ENCODE results near the gene PLEKHJ1.

DNA sequence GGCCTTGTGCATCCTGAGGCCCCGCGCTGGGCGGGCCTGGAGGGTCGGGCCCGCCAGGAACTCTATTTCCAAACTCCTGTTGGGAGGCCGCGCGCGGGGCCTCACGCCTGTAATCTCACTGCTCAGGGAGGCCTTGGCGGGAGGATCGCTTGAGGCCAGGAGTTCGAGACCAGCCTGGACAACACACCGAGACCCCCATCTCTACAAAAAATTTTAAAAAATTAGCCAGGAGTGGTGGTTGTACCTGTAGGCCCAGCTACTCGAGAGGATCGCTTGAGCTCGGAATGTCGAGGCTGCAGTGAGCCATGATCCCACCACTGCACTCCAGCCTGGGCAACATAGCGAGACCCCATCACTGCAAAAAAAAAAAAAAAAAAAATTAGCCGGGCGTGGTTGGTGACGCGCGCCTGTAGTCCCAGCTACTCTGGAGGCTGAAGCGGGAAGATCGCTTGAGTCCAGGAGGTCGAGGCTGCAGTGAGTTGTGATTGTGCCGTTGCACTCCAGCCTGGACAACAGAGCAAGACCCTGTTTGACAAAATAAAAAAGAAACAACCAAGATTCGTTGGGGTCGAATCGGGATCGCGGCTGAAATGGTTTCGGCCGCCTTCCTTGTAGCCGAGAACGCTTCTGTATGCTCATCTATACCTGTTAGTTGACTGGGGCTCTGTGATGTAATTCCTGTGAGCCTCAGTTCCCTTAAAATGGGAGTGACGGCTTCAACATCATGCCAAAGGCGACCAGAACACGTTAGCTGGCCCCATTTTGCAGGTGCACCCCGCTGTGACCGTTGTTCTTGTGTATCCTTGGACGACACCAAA is 1.1 kb upstream of the PLEKHJ1 start:
- TF ChIP-seq, protein P1, sequence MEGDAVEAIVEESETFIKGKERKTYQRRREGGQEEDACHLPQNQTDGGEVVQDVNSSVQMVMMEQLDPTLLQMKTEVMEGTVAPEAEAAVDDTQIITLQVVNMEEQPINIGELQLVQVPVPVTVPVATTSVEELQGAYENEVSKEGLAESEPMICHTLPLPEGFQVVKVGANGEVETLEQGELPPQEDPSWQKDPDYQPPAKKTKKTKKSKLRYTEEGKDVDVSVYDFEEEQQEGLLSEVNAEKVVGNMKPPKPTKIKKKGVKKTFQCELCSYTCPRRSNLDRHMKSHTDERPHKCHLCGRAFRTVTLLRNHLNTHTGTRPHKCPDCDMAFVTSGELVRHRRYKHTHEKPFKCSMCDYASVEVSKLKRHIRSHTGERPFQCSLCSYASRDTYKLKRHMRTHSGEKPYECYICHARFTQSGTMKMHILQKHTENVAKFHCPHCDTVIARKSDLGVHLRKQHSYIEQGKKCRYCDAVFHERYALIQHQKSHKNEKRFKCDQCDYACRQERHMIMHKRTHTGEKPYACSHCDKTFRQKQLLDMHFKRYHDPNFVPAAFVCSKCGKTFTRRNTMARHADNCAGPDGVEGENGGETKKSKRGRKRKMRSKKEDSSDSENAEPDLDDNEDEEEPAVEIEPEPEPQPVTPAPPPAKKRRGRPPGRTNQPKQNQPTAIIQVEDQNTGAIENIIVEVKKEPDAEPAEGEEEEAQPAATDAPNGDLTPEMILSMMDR (IDR thresholded peaks at IDR 0.05), result no peak
- TF ChIP-seq POLR2A (IDR thresholded peaks at IDR 0.05), result no peak

All from right lobe of liver (tissue), 4 donors.